ENCODE measurements around the gene RIPK1.
A peak's percentile ranks its signal among the peaks of the same experiment; 100 is the strongest.
"Not testable (repeated sequence)": the region's sequence is repeated elsewhere in the genome, so short reads cannot be mapped to it uniquely, and the experiment has no call there.

RIPK1 gene

DNA sequence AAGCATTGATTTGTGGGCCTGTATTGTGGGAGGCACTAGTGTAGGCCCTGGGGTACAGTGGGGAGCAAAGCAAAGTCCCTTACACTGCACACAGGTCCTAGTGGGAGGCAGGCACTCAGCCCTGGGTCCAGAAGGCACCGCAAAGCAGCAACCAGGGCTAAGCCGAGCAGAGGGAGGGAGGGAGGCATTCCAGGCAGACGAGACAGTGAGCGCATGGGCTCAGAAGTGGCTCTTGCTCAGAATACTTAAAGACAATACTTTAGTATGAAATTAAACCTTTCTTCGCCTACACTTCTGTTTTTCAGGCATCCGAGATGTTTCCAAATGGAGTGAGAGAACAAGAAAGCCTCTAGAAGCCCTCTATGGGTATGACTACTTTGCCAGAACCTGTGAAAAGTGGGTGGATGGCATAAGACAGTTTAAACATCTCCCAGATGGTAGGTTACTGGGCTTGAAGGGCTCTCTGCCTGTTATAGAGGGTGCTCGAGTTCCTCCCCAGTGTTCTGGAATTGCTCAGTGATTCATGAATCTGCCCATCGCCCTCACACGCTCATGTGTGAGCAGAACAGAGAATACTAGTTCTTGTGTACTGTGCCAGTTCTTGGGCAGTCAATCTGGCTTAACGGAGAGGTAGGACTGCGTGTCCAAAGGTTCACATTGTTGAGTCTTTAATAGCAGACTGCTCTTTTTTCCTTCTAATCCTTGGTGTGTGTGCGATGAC lies 68.9 kb downstream of the RIPK1 start:
- DNase-seq = no peak

- DNase-seq = not testable (repeated sequence)
These were observed 69.6 kb downstream of the RIPK1 start for GRCh38 chr6:3137873-3138272.

- DNase-seq = no peak
These were observed 70.0 kb downstream of the RIPK1 start for GRCh38 chr6:3138341-3138740.

DNA sequence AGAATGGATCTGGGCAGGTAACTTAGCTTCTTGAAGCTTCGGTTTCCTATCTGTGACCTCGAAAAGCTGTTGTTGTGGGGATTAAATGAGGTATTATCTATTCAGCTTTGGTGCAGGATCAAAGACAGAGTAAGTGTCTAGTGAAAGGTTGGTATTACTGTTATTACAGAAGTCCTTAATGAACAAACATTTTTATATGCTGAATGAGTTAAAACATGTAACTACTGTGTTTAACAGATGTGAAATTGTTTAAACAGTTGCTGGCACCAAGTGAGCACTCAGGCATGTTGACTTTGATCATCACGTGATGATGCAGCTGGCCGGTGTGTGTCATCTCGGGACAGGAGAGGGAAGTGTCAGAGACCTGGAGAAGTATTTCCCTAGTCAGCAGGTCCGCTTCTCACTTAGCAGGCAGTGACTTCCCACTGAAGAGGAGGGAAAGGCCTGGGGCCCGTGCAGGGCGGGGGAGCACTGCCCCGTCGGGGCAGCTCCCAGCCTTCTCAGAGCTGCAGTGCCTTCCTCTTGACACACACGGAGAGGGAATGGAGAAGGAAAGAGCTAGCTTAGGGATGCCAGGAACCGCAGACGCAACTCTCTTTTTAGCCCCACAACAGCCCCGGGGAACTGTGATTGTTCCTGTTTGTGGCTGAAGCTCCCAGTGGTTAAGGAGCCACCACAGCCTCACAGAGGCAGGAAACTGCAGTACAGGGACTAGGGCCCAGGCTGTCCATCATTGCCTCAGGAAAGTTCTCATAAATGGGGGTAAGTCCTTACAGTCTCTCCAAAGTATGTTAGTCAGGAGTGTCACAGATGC lies 71.0 kb downstream of the RIPK1 start:
- DNase-seq = no peak

- DNase-seq = no peak
These were observed 71.9 kb downstream of the RIPK1 start for GRCh38 chr6:3140201-3140600.

DNA sequence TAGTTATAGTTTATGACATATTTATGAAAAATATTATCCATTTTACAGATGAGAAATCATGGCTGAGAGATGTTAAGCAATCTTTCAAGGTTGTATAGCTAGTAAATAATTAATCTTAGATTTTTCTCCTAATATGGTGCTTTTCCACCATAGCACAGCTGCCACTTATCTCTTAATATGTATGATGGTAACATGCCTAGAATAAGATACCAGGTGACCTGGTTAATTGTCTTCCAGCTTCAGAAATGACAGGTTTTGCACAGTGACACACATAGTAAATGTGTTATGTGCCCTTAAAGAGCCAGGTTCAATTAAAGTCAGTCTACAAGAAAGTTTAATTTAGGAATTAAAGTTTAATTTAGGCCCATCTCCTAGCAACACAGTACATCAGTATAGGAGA lies 74.2 kb downstream of the RIPK1 start:
- no peak for DNase-seq

DNA sequence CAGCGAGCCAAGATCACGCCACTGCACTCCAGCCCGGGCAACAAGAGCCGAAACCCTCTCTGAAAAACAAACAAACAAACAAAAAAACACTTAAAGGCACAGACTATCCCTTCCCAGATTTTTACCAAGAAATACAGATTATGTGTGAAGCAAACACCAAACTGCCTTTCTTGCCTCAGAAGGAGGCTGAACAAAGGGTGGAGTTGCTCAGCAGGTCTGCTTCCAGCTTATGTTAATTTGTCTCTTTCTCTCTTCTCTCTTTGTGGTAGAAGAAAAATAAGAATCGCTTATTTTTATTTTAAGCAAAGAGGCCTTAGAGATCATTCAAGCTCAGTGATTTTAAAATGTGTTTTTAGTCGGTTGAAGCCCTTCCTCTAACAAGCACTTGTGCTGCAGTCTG lies 74.9 kb downstream of the RIPK1 start:
- DNase-seq = no peak

- no peak for DNase-seq
These were observed 76.3 kb downstream of the RIPK1 start for GRCh38 chr6:3144571-3144970.

DNA sequence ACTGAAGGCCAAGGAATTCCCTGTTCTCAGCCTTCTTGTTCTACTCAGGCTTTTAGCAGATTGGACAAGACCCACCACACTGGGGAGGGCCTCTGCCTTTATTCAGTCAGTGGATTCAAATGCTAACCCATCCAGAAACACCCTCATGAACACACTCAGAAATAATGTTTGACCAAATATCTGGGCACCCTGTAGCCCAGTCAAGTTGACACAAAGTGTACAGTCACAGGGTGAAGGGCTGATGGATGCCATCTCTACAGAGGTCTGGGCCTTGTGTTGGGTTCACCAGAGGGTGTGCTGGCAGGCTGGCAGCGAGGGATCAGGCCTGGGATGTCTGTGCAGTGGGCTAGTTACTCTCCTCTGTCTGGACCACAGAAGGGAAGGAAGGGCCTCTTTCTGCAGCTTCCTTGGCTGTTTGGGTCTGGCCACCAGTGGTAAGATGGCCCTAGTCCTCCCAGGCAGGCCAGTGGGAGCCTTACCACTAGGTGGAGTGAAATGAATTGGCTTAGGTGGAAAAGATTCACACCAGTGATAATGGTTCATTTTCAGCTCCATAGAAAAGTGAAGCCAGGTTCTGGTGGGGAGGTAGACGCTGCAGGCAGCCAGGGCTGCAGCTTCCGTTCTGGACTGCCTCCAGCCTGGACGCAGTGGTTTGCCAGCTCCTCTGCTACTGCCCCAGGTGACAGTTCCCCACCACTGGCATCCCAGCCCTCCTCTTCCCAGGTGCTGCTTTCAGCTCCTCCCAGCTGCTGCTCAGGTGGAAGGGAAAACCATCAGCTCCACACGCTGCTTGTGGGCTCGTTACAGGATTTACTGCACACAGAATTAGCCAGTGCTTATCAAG lies 79.8 kb downstream of the RIPK1 start:
- DNase-seq = no peak

- DNase-seq = no peak
These were observed 83.4 kb downstream of the RIPK1 start for GRCh38 chr6:3151691-3152090.

DNA sequence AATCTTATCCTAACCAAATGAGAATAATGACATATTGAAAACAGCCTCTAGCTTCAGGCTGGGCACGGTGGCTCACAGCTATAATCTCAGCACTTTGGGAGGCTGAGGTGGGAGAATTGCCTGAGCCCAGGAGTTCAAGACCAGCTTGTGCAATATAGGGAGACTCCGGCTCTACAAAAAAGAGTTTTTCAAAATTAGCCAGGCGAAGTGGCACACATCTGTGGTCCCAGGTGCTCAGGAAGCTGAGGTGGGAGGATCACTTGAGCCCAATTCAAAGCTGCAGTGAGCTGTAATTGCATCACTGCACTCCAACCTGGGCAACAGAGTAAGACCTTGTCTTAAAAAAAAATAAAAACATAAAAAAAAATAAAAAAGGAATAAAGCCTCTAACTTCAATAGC lies 84.4 kb downstream of the RIPK1 start:
- DNase-seq = no peak

- not testable (repeated sequence) for DNase-seq
These were observed 87.1 kb downstream of the RIPK1 start for GRCh38 chr6:3155416-3155815.

GRCh38 chr6:3156184-3157130 lies 88.2 kb downstream of the RIPK1 start:
- DNase-seq = not testable (repeated sequence)

- DNase-seq = peak; percentile 72 to 84
These were observed 89.0 kb downstream of the RIPK1 start, which contains the start of gene TUBB2A for GRCh38 chr6:3157131-3157933. TUBB2A (minus strand) TSS chr6:3157544; CDS start chr6:3157463, 81 bp downstream.

- no peak for DNase-seq
These were observed 91.8 kb downstream of the RIPK1 start for GRCh38 chr6:3159805-3160781.

- no peak for DNase-seq
These were observed 93.8 kb downstream of the RIPK1 start for GRCh38 chr6:3162067-3162497.

GRCh38 chr6:3162565-3163247 lies 94.4 kb downstream of the RIPK1 start:
- peak; percentile 75 to 84 for DNase-seq

DNA sequence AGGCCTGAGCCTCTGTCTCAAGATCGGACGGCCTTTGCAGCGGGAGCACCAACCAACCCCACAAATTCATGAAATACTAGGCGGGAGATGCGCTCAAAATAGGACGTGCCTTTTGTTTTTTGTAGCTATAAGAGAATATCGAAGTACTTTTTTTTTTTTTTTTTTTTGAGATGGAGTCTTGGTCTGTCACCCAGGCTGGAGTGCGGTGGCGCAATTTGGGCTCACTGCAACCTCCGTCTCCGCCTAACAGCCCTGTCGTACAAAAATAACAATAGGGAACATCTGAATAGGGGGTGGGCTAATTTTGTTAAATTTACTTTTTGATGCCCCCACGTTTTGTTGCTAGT lies 94.9 kb downstream of the RIPK1 start:
- DNase-seq = no peak

DNA sequence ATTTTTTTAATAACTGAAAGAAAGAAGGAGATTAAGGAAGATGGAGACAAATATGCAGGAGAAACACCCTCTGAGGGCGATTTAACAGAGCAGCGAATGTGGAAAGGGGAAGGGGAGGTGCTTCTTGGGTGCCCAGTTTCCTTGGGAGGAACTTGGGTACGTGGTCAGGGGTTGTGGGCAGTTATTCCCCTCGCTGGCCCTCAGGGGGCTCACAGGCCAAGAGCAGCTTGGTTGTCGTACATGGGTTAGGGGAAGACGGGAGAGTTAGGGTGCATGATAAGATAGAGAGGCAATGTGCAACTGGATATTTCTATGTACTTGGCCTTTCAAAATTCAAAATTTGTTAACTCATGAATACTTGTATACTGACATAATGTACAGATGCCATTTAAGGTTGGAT lies 96.1 kb downstream of the RIPK1 start:
- no peak for DNase-seq

Data from NCI-H1930 (cell line).